Islet precursor cell (in vitro differentiated cells): Measurements from ENCODE around the gene SIM2.
"Not testable (repeated sequence)": the region's sequence is repeated elsewhere in the genome, so short reads cannot be mapped to it uniquely, and the experiment has no call there.

Source experiments
- DNase-seq: peaks from one replicate; pipeline ENCODE4 v3.0.0-alpha.2; 2018

Gene SIM2

GRCh38 chr21:36698981-36699545 lies at the start of gene SIM2:
SIM2 (plus strand) TSS chr21:36699115; CDS start chr21:36699747, 632 bp downstream.
- no peak for DNase-seq

- no peak for DNase-seq
Observed at GRCh38 chr21:36654324-36654723, 44.6 kb upstream of the SIM2 start.

GRCh38 chr21:36654796-36655325 lies 44.1 kb upstream of the SIM2 start:
- no peak for DNase-seq

- DNase-seq, result no peak
Observed at GRCh38 chr21:36656138-36656537, 42.8 kb upstream of the SIM2 start.

GRCh38 chr21:36657290-36657689 lies 41.6 kb upstream of the SIM2 start:
- DNase-seq, result not testable (repeated sequence)

GRCh38 chr21:36657999-36658398 lies 40.9 kb upstream of the SIM2 start:
- no peak for DNase-seq

- peak; percentile 71 for DNase-seq
Observed at GRCh38 chr21:36658926-36659325, 40.0 kb upstream of the SIM2 start.

- no peak for DNase-seq
Observed at GRCh38 chr21:36661511-36662309, 37.2 kb upstream of the SIM2 start.

- DNase-seq, result no peak
Observed at GRCh38 chr21:36663033-36663855, 35.7 kb upstream of the SIM2 start.

GRCh38 chr21:36664662-36664990 lies 34.3 kb upstream of the SIM2 start:
- DNase-seq, result no peak

- DNase-seq, result no peak
Observed at GRCh38 chr21:36665806-36666205, 33.1 kb upstream of the SIM2 start.

- DNase-seq, result no peak
Observed at GRCh38 chr21:36668713-36669112, 30.2 kb upstream of the SIM2 start.

- no peak for DNase-seq
Observed at GRCh38 chr21:36671836-36672235, 27.1 kb upstream of the SIM2 start.

GRCh38 chr21:36672296-36672695 lies 26.6 kb upstream of the SIM2 start:
- DNase-seq, result not testable (repeated sequence)

GRCh38 chr21:36672737-36673136 lies 26.2 kb upstream of the SIM2 start:
- no peak for DNase-seq

GRCh38 chr21:36676039-36676950 lies 22.6 kb upstream of the SIM2 start:
- no peak for DNase-seq

- no peak for DNase-seq
Observed at GRCh38 chr21:36677443-36677842, 21.5 kb upstream of the SIM2 start.

GRCh38 chr21:36678538-36678937 lies 20.4 kb upstream of the SIM2 start:
- DNase-seq, result no peak

- no peak for DNase-seq
Observed at GRCh38 chr21:36681117-36681631, 17.7 kb upstream of the SIM2 start.

- no peak for DNase-seq
Observed at GRCh38 chr21:36684957-36685714, 13.8 kb upstream of the SIM2 start.

- DNase-seq, result peak; percentile 8
Observed at GRCh38 chr21:36686955-36687354, 12.0 kb upstream of the SIM2 start.
